Heart left ventricle (tissue), 13 donors: ENCODE results near the gene IMMP2L.

Experiments
- POLR2A ChIP-seq, 2 donors: fragments of 450-650 bp; IDR thresholded peaks; one replicate each; pipeline ENCODE4 v1.6.1; 2017; ENCODE audit warnings: antibody characterized with exemption in 2 of 2, mild to moderate bottlenecking in 2 of 2, moderate library complexity in 2 of 2
- TF ChIP-seq, protein P1 (sequence below), 12 donors: fragments of 200-600 bp; sonication (generic) in 4 of 12; IDR thresholded peaks; one replicate each; pipeline versions ENCODE4 v1.5.0 to v1.8.0; 2018 to 2022; ENCODE audit warnings: antibody characterized with exemption in 12 of 12, mild to moderate bottlenecking in 5 of 12
- donor health status: ischemic (EF 13 %, LVEDD 7.1; RV severe dilation, severe dysfunction).
- donor health status: DM: no; HTN: yes; CAD: no.
- donor health status: DM: no; HTN: no; CAD: no.
- donor health status: ischemic (EF 25% LVEDD 6.9; RV normal size, moderate dysfunction).
- donor health status: ischemic (EF 25% LVEDD 5.7; RV mildly dilated, moderate dysfunction).
- donor health status: ischemic (EF 35%, LVEDD 5.7; RV mildly dilated, moderate dysfunction).
- donor health status: nonischemic (EF 11% LVEDD 7.7; RV severe dilation, severe dysfunction).
- donor health status: DM: yes; HTN: yes; CAD: no.
- donor health status: PGD.
- donor health status: ischemic (EF 29% LVEDD 5.4; RV normal size, mild dysfunction).
- donor health status: nonischemic (EF 23%, LVEDD 6.1; RV moderate dilation, normal function).

DNA sequence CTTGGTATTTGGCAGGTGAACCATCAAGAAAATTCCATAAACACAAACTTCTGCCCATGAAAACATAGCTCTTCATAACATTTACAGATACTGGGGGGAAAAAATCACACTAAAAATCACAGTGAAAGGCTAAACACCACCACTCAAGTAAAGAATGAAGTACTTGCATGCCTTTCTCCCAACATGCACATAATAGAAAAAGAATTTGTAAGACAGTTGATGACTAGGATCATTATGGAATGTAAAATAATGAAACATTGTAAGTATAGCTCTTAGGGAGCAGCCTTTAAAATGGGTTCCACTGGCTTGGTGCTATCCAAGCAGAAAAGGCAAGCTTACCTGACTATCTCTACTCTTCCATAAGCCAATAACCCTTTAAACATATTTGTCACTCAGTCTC is 771.3 kb downstream of the IMMP2L start:
- TF ChIP-seq, protein P1, sequence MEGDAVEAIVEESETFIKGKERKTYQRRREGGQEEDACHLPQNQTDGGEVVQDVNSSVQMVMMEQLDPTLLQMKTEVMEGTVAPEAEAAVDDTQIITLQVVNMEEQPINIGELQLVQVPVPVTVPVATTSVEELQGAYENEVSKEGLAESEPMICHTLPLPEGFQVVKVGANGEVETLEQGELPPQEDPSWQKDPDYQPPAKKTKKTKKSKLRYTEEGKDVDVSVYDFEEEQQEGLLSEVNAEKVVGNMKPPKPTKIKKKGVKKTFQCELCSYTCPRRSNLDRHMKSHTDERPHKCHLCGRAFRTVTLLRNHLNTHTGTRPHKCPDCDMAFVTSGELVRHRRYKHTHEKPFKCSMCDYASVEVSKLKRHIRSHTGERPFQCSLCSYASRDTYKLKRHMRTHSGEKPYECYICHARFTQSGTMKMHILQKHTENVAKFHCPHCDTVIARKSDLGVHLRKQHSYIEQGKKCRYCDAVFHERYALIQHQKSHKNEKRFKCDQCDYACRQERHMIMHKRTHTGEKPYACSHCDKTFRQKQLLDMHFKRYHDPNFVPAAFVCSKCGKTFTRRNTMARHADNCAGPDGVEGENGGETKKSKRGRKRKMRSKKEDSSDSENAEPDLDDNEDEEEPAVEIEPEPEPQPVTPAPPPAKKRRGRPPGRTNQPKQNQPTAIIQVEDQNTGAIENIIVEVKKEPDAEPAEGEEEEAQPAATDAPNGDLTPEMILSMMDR (IDR thresholded peaks at IDR 0.05), result no peak
- TF ChIP-seq POLR2A (IDR thresholded peaks at IDR 0.05), result no peak
